Jurkat, Clone E6-1 (cell line): ENCODE results near the gene RAB8A.
"Not testable (repeated sequence)": the region's sequence is repeated elsewhere in the genome, so short reads cannot be mapped to it uniquely, and the experiment has no call there.

Experiments used
- DNase-seq: peaks from one replicate; pipeline ENCODE4 v3.0.0-alpha.2; 2011; ENCODE audit warnings: low read depth, low spot score
- H3K4me3 ChIP-seq: 2 replicates; pipeline ENCODE4 v1.5.1; 2011; ENCODE audit warnings: mild to moderate bottlenecking, low read length, control low read depth, moderate library complexity

Gene RAB8A

GRCh38 chr19:16100524-16100923 lies 11.2 kb upstream of the RAB8A start:
- no peak overlapping the region for H3K4me3 ChIP-seq
- DNase-seq = no peak

DNA sequence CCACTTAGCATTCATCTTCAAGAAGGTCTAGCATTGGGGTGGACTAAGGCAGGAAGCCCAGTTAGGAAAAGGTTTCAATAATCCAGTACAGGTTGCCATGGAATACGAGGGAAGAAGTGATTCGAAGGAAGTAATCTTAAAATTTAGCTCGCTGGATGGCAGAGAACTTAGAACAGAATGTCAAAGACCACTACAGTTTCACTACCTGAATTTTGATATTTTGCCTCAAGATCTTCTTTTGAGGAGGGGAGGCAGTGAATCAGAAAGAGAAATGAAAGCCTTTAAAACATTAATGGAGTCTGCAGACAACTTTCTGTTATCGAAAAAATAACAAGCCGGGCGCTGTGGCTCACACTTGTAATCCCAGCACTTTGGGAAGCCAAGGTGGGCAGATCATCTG lies 7.0 kb upstream of the RAB8A start:
- DNase-seq = no peak

GRCh38 chr19:16106121-16106520 lies 5.6 kb upstream of the RAB8A start:
- H3K4me3 ChIP-seq = no peak overlapping the region
- DNase-seq = no peak

More for the DNA sequence above, 7.0 kb upstream of the RAB8A start:
- H3K4me3 ChIP-seq = no peak overlapping the region

GRCh38 chr19:16111909-16112752 lies 442 bp downstream of the RAB8A start:
- H3K4me3 ChIP-seq = peak overlapping the region; percentile 95
- DNase-seq = no peak

- H3K4me3 ChIP-seq = peak overlapping the region; percentile 95
- no peak for DNase-seq
Observed at GRCh38 chr19:16112778-16113177, 1.1 kb downstream of the RAB8A start.

- peak; percentile 35 for DNase-seq
- H3K4me3 ChIP-seq = no peak overlapping the region
Observed at GRCh38 chr19:16113727-16114126, 2.0 kb downstream of the RAB8A start.

DNA sequence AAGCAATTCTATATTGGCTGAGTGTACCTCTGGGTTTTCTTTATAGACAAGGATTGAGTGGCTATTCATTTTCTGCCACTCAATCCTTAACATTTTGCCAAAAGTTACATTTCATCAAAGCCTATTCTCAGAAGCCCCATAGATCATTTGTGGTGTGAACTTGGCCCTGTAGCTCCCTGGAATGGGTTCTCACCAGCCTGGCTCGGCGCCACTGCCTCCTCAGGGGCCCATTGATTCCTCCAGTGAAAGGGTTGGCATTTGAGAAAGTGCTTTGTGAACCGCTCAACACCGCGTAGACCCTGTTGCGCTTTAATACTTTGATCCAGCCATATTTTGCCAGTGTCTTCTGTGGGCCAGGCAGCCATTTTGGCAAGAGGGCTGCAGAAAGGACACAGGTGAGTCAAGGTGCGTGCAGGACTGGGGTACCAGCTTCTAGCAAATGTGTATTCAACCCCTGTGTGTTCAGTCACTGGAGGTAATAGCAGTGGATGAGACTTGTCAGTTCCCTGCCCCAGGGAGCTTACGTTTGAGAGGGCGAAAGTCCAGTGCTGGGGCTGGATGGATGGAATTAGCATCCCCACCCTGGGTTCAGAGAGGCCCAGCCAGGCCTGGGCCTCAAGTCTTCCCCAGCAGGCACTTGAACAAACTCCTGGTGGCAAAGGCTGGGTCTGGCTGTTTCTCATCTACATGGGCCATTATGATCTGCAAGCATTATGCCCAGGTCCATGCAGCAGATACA lies 3.8 kb downstream of the RAB8A start:
- H3K4me3 ChIP-seq = no peak overlapping the region
- no peak for DNase-seq

- H3K4me3 ChIP-seq = no peak overlapping the region
- DNase-seq = no peak
Observed at GRCh38 chr19:16116067-16116466, 4.4 kb downstream of the RAB8A start.

DNA sequence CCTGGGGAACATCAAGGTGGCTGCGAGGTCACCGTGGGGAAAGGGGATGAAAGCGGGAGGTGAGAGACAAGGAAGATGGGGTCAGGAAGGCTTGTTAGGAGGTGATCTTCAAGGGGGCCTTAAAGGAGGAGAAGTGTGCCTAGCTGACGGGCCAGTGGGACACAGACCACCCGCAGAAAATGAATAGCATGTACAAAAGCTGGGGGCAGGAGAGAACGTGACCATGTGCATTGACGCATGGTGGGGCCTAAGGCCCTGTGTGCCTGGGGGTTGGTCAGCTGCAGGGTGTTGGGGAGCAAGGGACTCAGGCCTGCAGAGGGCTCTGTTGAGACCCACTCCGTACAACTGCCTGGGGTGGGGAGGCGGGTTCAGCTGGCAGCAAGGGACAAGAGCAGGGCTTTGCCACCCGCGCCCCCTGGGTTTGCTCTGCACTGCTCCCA lies 5.9 kb downstream of the RAB8A start:
- no peak for DNase-seq
- no peak overlapping the region for H3K4me3 ChIP-seq

DNA sequence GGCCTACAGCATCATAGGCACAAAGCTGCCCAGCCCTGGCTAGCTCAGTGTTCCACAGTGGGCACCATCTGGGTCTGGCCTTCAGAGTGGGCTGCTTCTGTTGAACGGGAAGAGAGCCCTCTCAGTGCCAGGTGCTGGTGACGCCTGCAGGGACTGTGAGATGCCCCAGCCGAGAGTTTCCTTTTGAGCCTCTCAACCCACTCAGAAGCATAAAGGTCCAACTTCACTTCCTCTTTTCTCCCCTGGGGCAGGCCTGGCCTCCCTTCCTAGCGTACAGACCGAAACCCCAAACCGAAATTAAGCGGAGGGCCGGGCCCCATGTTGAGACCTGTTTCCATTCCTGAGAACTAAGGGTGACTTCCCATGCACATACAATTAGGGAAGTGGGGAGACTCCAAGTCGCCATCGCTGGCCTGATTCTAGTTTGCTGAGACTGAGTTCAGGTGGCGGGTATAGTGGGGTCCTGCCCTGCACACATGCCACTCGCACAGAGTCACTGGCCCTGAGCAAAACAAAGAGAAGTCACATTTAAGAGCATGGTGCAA lies 6.9 kb downstream of the RAB8A start:
- no peak overlapping the region for H3K4me3 ChIP-seq
- DNase-seq = no peak

GRCh38 chr19:16119075-16119857 lies 7.6 kb downstream of the RAB8A start:
- not testable (repeated sequence) for DNase-seq

GRCh38 chr19:16121141-16121540 lies 9.5 kb downstream of the RAB8A start:
- H3K4me3 ChIP-seq = no peak overlapping the region
- no peak for DNase-seq

More at GRCh38 chr19:16119075-16119857, 7.6 kb downstream of the RAB8A start:
- H3K4me3 ChIP-seq = not testable (repeated sequence)

- DNase-seq = no peak
Observed at GRCh38 chr19:16121967-16122366, 10.3 kb downstream of the RAB8A start.

DNA sequence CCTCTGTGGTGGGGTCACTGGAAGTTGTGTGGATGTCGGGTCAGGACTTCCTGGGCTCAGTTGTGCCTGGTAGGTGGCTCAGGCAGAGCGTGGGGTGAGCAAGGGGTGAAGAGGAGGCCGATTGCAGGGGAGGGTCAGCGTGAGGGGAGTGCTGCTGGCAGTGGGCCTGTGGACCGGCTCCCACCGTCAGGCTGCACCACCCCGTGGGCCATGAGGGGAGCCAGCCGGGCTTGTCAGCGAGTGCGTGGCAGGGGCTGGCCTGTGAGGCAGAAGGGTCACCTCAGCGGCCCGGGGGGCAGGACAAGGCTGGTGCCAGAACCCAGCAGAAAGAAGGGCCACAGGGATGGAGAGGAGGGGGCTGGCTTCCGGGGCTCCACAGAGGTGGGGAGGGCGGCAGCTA lies 13.3 kb downstream of the RAB8A start:
- H3K4me3 ChIP-seq = no peak overlapping the region
- DNase-seq = no peak

More at GRCh38 chr19:16121967-16122366, 10.3 kb downstream of the RAB8A start:
- no peak overlapping the region for H3K4me3 ChIP-seq

DNA sequence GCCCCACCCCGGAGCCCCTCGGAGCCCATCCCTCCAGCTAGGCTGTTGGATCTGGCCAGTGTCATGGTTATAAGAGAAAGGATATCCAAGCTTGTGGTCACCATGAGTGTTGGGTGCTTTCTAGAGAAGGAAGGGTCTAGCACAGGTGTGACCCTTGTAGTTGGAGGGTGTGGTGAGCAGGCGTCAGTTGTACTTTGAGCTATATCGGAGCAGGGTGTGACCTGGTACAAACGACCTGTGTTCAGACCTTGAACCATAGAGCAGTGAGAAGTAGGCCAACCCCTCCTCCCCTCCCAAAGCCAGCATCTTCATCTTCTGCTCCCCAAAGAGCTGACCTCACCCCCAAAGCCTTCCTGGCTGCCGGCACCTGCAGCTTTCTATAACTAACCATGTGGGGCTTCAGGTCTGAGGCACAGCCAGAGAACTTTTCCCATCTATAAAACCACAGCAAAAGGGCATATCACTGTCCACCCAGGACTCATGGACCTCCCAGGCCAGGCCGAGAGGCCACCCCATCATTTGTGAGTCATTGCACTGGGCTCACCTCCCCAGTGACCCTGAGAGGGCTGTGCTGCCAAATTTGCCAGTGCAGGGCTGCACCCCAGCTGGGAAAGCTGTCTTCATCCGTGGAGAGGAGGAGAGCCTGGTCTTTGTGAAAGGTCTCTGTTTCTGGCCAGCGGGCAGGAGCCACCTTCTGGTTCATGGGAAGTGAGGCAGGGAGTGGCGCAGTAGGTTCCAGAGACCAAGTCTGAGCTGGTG lies 14.2 kb downstream of the RAB8A start:
- no peak for DNase-seq
- H3K4me3 ChIP-seq = no peak overlapping the region

DNA sequence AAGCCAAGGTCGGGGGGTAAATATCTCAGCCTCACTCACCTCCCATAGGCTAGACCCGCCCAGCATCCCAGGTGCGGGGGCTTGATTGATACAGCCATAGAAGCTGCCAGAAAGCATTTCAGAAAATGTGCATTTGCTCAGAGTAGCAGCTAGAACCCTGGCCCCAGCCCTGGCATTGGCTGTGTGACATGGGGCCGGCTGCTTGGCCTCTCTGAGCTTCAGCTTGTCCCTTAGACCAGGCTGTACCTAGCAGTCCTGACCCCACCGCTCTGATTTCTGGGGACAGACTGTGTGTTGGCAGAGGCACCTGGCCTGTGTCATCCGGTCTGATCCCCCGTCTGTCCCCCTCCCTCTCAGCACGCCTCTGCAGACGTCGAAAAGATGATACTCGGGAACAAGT lies 15.4 kb downstream of the RAB8A start:
- no peak for DNase-seq
- H3K4me3 ChIP-seq = no peak overlapping the region

DNA sequence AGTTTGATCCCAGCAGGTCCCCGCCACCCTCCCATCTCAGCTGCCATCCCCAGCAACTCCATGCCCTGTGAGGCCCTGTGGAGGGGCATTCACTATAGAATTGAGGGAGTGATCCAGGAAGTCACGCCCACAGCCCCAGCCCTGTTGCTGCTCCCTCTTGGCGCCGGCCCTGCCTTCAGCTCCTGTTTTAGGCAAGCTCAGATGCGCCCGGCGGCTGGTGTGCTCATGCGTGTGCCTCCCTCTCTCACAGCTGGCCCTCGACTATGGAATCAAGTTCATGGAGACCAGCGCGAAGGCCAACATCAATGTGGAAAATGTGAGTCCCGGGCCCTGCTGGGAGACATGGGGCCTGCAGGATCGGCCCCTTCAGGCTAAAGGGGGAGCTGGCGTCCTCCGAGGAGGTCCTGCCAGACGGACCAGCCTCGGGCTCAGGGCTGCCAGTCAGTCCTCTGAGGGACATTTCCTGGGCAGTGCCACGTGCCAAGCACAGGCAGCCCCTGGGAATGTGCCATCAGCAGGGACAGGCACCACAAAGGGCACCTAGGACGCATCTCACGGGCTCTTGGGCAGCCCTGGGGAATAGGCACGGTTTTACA lies 16.2 kb downstream of the RAB8A start:
- DNase-seq = no peak
- H3K4me3 ChIP-seq = no peak overlapping the region

DNA sequence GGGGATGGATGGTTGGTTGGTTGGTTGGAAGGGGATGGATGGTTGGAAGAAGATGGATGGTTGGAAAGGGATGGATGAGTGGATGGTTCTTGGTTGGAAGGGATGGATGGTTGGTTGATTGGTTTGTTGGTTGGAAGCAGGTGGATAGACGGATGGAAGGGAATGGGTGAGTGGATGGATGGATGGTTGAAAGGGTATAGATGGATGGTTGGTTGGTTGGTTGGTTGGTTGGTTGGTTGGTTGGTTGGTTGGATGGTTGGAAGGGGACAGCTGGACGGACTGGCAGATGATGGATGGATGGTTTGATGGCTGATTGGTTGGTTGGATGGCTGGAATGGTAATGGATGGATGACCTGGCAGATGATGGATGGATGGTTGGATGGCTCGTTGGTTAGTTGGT lies 20.0 kb downstream of the RAB8A start:
- H3K4me3 ChIP-seq = no peak overlapping the region

More for the DNA sequence above, 20.0 kb downstream of the RAB8A start:
- DNase-seq = no peak
